Cardiac fibroblast (primary cell): Measurements from ENCODE around the gene HSPD1.

Experiments
- DNase-seq, 2 donors: peaks; one replicate each; pipeline versions ENCODE4 v3.0.0 to v3.0.0-alpha.2; 2010; ENCODE audit warnings: low read depth in 2 of 2
- H3K4me3 ChIP-seq, 2 donors: replicated peaks in 1 of 2; 1 replicate in 1 of 2; 2 replicates in 1 of 2; pipeline ENCODE4 v1.5.1; 2011; ENCODE audit warnings: low read depth in 2 of 2, low read length in 2 of 2, mild to moderate bottlenecking in 2 of 2, moderate library complexity in 1 of 2
- CTCF ChIP-seq: IDR thresholded peaks from one replicate; pipeline ENCODE4 v1.5.1; 2011; ENCODE audit warnings: low read depth, mild to moderate bottlenecking, low read length, inconsistent platforms

HSPD1 gene

GRCh38 chr2:197499594-197500502 lies at the start of gene HSPD1, which contains the start of gene HSPE1:
HSPD1 (minus strand) TSS chr2:197499840; CDS start chr2:197498848, 992 bp downstream.
HSPE1 (plus strand) TSS chr2:197500379; CDS start chr2:197500437, 58 bp downstream.
- peak; percentile 100 for DNase-seq
- TF ChIP-seq CTCF, result no peak
- peak within 1 kb of the TSS; percentile 81 to 85 for H3K4me3 ChIP-seq

GRCh38 chr2:197548582-197548981 lies 48.9 kb upstream of the HSPD1 start:
- no peak for DNase-seq
- no peak overlapping the region for H3K4me3 ChIP-seq
- no peak for TF ChIP-seq CTCF

- no peak for TF ChIP-seq CTCF
- DNase-seq, result no peak
Observed at GRCh38 chr2:197547163-197547900, 47.7 kb upstream of the HSPD1 start.

GRCh38 chr2:197543206-197543605 lies 43.6 kb upstream of the HSPD1 start:
- DNase-seq, result no peak
- no peak for TF ChIP-seq CTCF
- no peak overlapping the region for H3K4me3 ChIP-seq

More at GRCh38 chr2:197547163-197547900, 47.7 kb upstream of the HSPD1 start:
- H3K4me3 ChIP-seq, result no peak overlapping the region

DNA sequence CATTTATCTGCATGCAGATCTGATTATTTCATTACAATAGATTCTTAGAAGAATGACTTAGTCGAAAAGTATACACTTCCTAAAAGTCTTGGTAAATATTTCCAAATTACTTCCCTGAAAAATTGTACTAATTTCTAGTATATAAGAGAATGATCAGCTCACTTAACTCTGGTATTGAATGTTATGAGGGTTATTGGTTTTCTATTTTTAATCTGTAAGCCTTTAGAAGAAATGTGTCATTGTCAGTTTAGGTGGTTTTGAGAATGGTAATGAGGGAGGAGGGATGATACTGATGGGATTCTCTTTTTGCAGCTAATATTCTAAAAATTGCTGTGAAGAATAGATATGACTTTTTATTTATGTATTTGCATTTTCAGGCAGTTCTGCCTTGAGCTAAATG lies 40.1 kb upstream of the HSPD1 start:
- H3K4me3 ChIP-seq, result no peak overlapping the region
- DNase-seq, result no peak
- no peak for TF ChIP-seq CTCF

DNA sequence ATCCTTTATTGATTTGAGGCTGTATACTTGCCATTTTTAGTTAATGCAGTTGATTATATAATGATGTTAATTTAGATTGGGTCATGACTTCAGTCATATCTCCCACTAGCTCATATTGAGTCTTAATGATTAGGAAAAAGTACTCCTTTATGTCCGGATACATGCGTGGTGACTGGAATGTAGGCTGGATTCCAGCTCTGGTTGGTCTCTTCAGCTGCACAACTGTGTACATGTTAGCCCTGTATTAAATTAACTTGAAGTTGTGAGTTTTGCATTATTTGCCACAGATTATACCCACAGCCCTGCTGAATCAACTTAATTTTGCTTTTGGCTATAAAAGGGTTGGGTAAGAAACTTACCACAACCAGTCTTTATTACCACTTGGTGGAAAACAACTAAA lies 38.8 kb upstream of the HSPD1 start:
- no peak for TF ChIP-seq CTCF
- H3K4me3 ChIP-seq, result no peak overlapping the region
- peak; percentile 29 to 51 for DNase-seq
